HG02642 (cell line): ENCODE measurements around the gene DLGAP1.

Experiments used
- ATAC-seq: cut with Tn5 transposase; IDR thresholded peaks from one replicate; pipeline ENCODE4 v1.9.1; 2021; ENCODE audit warnings: mild to moderate bottlenecking; ENCODE audit not compliant: unreplicated experiment, poor library complexity

The DLGAP1 gene

DNA sequence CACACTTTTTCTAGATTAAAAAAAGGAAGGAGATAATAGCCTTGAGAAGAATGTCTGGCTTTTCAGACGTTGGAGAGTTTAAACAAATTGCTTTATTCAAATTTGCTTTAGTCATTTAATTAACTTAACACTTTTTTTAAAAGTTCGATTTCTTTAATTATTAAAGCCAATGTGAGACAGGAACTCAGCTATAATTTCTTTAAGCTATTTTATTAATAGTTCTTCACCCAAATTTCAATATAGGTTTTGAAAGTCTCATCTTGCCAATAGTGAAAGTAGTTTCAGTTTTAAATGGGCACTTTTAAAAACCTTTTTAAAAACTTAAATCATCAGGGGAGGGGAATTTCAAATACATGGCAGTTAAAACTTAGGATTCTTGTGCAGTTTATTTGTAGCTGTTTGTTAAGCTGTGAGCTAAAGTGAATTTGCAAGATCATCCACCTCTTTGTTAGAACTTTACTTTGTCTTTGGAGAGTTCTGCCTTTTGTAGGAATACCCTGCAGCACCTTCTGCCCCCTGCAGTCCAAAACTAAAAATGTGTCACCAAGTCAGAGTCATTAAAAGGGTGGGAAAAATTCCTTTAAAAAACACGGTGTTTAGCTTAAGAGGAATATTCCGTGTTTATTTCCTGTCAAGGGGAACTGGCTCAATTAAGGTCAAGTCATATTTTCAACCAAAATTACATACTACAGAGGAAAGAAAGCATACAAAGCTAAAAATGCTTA, 1000.6 kb downstream of the DLGAP1 start:
- ATAC-seq: no peak

GRCh38 chr18:3453540-3454364, 1001.4 kb downstream of the DLGAP1 start:
- no peak for ATAC-seq

DNA sequence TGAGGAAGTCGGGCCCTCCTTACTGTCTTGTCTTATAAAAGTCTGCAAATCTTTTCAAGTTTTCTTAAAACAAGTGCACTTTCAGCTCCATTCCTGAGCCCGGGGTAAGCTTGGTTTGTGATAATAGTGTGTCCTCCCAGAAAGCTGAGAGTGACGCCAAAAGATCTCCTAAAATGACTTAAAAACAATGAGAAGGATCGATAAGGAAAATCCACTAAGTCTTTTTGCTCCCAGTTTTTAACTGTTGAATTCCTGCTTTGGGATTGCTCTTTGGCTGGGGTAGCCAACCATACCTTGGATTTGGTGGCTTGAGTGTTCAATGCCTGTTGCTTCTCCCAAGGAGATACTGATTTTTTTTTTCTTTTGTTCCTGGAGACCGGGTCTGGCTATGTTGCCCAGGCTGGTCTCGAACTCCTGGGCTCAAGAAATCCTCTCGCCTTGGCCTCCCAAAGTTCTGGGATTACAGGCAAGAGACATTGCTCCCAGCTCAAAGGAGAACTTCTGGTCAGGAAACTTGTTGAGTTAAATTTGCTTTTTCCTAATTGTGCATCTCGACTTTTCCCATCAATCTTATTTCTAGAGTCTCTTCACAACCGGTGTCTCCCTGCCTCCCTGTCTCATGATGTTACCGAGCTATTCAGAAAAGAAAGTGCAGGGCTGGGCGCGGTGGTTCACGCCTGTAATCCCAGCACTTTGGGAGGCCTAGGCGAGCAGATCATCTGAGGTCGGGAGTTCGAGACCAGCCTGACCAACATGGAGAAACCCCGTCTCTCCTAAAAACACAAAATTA, 1002.2 kb downstream of the DLGAP1 start:
- ATAC-seq: no peak

- ATAC-seq: no peak
Observed at GRCh38 chr18:3451989-3452749, 1002.9 kb downstream of the DLGAP1 start.

GRCh38 chr18:3451183-3451988, 1003.7 kb downstream of the DLGAP1 start:
- no peak for ATAC-seq

GRCh38 chr18:3450799-3451182, 1004.3 kb downstream of the DLGAP1 start:
- no peak for ATAC-seq

- no peak for ATAC-seq
Observed at GRCh38 chr18:3450012-3450798, 1004.9 kb downstream of the DLGAP1 start, which contains the start of gene TGIF1. TGIF1 (plus strand) TSS chr18:3450172; CDS start chr18:3450490, 318 bp downstream.

DNA sequence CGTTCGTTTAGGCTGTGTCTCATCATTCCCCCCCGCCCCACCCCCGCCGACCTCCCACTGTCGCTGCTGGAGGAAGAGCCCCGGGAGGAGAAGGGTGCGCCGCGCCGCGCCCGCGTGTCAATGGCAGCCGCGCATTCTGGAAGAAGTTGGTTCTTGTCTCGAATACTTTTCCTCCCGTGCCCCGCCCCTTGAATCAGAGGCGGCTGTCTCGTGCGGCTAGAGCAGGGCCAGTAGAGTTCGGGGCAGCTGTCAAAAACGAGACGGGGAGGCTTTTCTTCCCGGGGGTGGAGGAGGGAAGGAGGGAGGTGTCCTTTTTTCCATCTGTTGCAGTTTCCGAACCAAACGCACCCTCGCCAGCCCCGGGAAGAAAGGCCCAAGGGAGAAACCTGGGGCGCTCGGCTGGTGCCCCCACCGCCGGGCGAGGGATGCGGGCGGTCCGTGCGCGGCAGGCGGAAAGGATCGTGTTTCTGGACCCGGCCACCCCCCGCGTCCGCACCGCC, 1005.5 kb downstream of the DLGAP1 start:
- ATAC-seq: peak; percentile 18

DNA sequence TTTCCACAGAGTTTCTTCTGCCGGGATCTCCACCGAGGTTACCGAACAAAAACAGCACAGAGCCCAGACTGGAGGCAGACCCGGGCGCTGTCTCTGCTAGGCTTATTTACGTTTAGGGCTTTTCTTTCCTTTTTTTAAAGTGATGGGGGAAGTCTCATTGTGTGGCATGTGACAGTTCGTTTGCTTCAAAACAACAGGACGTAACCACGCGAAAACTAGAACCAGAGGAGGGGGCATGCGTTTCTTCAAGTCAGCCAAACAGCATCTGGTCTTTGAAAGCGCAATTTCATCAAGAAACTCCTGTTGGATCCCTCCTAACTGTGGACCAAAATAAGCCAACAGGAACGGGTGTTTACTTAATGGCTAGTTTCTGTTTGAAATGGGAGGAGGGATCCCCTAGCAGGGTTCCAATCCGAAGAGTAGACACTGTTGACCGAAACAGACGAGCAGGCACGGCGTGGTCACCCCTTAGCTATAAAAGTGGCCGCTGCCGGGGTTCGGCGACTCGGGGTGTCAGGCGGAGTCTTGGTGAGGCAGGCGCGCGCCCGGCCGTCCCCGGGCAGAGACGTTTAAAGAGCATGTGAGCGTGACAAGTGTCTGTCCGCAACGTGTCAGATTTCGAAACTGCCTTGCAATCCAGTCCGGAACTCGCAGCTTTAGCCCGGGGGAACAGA, 1006.1 kb downstream of the DLGAP1 start:
- peak; percentile 50 for ATAC-seq

GRCh38 chr18:3447895-3448837, 1006.9 kb downstream of the DLGAP1 start:
- peak; percentile 71 for ATAC-seq

DNA sequence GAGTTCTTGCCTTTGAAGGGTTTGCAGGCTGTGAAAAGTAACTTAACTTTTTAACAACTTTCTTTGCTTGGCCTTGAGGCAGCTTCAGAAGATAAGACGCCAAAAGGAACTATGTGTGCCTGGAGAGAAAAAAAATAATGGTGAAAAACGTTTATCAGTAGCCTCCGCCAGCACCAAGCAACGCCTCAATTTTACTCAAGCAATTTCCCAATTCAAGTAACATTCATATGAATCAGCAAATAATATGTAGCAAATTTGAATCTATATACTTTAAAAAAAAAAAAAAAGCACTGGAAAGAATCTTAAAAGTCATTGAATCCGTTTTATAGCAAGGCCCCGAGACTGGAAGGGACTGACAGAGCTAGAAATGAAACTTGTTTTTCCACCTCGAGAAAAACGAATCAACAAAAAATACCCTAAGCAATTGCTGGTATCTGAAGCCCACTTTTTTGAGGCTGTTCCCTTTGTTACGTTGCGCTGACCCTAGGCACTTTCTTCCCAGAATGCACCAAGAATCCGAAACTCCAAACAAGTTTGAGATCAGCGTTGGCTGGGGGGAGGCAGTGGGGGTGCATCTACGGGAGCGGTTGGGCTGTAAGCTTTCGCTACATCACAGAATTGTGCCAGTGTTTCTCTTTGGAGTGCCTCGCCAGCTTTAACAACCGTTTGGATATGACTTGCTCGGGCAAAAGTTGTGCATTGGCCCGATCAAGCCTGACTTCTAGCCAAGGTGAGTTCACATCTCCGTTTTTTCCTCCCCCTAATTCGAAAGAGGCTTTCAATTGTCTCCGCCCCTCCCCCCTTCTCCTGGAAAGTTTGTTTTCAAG, 1007.8 kb downstream of the DLGAP1 start:
- no peak for ATAC-seq
